Spleen (tissue), 7 donors: ENCODE data around the gene HTR5A.
A peak's percentile ranks its signal among the peaks of the same experiment; 100 is the strongest.

Source experiments
- CTCF ChIP-seq, 11 experiments: fragments of 200-600 bp in 7 of 11; fragments of 450-650 bp in 4 of 11; sonication (generic) in 4 of 11; IDR thresholded peaks in 8 of 11; conservative IDR thresholded peaks in 3 of 11; 1 replicate in 7 of 11; 2 replicates in 4 of 11; pipeline versions ENCODE4 v1.4.0 to v1.8.0; 2016 to 2021; ENCODE audit warnings: antibody characterized with exemption in 11 of 11, inconsistent platforms in 4 of 11, mild to moderate bottlenecking in 1 of 11
- POLR2AphosphoS5 ChIP-seq, 3 donors: sonication (generic); formaldehyde crosslinking; IDR thresholded peaks; one replicate each; pipeline ENCODE4 v1.5.1; 2017; ENCODE audit warnings: antibody characterized with exemption in 3 of 3
- donor health status: DM: no; HTN: no; CAD: no; lungs with moderate emphysema.
- donor health status: DM: no; HTN: no; CAD: no.
- donor health status: DM: no; HTN: no; CAD: no.

GRCh38 chr7:155066417-155066950, 3.6 kb upstream of the HTR5A start:
- no peak for TF ChIP-seq CTCF (IDR thresholded peaks at IDR 0.05 in 8 of 11, conservative IDR thresholded peaks at IDR 0.05 in 3 of 11)
- TF ChIP-seq POLR2AphosphoS5 (IDR thresholded peaks at IDR 0.05) = peak in 1 of 3 donors; percentile 45
